ENCODE measurements around the gene HIPK4.
A peak's percentile ranks its signal among the peaks of the same experiment; 100 is the strongest.
"Not testable (repeated sequence)": the region's sequence is repeated elsewhere in the genome, so short reads cannot be mapped to it uniquely, and the experiment has no call there.

HIPK4 gene

DNA sequence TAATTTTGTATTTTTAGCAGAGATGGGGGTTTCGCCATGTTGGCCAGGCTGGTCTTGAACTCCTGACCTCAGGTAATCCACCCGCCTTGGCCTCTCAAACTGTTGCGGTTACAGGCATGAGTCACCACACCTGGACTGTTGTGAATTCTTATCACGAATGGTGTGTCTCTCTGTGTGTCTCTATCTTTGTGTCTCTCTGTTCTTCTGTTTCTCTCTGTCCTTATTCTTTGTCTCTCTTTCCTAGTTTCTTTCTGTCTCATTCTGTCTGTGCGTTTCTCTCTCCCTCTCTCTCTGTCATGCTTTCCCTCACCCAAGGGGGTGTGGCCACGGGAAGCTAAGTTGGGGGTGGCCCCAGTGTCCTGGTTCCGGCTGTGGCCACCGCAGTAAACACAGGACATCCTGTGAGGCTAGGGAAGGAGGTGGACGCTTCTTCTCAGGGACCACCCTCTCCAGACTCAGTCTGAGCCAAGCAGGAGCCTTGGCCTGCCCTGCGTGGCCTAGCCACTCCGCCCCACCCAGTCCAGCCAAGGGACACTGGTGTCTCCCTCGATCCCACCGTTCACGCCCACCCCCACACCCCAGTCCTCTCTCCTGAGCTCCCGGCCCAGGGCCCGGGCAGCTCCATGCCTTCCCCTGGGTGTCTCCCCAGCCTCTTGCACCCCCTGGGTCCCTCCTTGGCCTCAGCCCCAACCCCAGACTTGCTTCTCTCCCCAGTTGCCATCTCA lies 27.1 kb upstream of the HIPK4 start:
- peak; percentile 77 for DNase-seq

DNA sequence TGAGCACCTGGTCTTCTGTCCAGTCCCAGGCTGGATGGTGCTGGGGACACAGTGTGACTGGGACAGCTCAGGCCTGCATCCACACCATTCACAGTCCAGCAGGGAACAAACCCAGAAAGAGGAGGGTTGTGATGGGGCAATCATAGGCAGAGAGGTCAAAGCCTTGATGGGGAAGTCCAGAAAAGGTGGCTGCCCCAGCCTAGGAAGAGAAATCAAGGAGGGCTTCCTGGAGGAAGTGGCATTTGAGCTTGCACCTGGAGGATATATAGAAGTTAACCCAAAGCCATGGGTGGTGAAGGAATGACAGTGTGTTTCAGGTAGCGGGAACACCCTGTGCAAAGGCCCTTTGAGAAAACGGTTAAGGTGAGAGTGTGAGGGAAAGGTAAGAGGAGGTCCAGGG lies 25.8 kb upstream of the HIPK4 start:
- DNase-seq = no peak

DNA sequence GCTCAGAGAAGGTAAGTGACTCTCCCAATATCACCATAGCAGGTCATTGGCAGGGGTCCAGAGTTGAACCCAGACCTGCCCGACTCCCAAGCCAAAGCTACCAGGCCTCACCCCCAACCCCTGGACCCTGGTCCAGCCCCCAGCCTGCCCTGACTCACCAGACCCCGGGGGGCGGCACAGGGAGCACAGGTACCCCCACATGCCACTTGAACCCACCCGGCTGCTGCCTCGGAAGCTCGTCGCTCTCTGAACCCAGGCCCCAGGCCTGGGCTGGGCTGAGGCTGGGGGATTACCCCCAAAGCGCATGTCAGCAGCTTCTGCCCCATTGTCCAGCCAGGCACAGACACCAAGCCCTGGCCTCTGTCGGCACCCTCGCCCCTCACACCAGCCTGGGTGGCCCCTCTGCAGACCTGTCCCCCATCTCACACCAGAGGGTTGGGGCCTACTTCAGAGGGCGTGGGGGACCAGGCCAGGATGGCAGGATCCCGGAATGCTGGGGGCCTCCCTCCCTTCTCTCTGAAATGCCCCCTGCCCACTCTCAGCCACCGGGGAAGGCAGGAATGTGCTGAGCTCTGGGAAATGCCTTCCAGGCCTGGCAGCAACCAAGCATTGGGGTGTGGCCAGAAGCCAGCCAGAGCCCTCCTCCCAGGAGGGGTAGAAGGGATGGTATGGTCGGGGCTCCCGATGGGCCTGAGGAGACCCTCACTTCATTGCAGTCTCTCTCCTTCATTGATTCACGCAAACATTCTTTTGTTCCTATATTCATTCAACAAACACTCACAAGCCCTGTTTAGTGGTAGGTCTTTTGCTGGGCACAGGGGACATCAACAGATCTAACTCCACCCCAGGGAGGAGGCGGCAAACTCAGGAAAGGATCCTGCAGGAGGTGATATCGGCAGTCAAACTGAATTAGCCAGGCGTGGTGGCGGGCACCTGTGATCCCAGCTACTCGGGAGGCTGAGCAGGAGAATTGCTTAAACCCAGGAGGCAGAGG lies 24.9 kb upstream of the HIPK4 start:
- DNase-seq = no peak

DNA sequence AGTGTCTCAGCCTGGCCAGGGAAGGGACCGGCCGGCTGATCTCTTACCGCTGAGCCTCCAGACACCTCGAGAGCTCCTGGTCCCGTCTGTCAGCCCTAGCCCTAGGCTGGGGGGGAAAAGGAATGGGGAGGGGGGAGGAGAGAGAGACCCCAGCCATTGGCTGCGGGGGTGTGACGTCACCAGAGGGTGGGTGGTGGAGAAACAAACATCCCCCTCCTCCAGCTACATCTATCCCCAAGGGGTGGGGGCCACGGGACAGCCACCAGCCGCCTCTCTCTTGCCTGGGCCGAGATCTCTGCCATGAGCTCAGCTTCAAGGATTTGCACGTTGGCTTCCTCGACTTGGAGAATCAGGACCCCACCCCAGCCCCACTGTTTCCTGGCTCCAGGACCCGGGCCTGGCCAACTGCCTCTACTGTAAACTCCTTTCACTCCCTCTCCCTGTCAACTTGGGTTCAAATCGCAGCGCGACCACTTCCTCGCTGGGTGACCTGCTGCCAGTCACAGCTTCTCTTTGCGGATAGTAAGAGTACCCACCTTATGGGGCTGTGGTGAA lies 23.4 kb upstream of the HIPK4 start, which contains the start of gene PRX:
PRX (minus strand) TSS at position 88 of the 555 bp plus-strand sequence. CDS start 5,446 bp downstream, outside the sequence.
- DNase-seq = no peak

DNA sequence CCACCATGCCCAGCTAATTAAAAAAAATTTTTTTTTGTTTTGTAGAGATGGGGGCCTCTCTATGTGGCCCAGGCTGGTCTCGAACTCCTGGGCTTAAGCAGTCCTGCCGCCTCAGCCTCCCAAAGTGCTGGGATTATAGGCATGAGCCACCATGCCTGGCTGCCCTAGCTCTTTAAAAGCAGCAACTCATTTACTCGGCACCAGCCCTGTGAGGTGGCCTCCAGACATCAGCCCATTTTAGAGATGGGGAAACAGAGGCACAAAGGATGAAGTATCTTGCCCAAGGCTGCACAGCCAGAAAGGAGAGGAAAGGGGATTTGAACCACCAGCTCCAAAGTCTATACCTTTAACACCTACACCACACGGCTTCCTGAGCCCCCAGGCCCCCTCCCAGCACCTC lies 22.9 kb upstream of the HIPK4 start:
- DNase-seq = no peak

DNA sequence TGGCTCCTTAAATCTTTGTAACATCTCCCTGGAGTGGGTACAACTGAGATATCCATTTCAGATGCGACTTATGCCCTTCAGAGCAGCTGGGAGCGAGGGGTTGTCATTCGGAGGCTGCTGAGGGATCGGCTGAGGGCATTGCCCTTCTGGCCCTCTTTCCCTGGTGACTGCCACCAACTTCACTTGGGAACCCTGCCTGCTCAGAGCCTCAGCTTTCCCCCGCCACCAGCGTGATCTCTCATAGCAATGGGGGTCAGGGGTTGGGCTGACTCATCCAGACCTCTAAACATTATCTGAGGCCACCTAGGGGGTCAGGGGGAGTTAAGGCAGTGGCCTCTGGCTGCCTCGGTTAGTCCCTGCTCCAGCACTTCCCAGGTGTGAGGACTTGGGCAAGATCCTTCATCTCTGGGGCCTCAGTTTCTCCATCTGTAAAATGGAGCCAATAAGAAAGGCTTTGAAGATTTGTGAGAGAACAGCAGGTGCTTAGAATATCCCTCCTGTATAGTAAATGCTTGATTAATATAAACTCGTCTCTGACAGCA lies 22.0 kb upstream of the HIPK4 start:
- DNase-seq = no peak

DNA sequence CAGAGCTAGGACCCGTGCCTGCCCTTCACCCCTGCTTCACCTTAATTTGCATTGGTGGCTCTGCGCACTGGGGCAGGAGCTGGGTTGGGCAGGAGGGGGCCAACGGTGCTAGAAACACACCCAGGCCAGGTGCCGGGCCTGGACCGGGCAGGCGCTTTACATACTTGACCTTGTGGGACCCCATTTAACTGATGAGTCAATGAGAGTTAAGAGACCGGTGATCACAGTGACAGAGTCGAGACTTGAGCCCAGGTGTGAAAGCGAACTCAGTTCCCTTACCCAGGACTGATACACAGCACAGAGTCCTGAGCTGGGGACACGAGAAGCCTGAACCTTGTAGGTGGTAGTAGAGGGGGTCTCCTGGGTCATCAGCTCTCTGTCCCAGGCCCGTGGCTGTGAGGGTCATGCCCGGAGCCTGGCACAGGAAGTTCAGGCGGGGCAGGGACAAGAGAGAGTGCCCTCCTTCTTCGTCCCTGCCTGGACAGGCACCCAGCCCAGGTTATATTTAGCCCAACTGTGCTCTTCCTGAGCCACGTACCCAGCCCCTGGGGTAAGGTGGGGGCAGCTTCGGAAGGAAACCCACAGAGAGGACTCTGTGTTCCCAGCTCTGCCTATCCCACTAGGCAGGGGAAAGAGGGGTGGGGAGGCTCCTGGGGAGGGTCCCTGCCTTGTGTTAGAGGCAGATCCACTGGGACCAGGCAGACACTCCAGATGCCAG lies 21.3 kb upstream of the HIPK4 start:
- no peak for DNase-seq

DNA sequence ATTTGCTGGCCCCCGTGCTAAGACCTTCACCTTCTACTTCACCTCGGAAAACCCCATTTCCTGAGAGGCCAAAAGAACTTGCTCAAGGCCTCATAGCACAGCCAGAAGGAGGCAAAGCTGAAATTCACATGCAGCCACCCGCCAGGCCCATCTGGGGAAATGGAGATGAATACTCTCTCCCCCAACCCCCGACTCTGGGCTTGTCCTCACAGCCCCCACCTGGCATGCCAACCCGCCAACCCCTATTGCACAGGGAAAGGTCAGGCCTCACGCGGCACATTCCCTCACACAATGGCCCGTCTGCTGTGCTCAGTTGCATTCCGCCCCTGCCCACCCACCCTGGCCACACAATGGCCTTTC lies 20.0 kb upstream of the HIPK4 start:
- DNase-seq = no peak

DNA sequence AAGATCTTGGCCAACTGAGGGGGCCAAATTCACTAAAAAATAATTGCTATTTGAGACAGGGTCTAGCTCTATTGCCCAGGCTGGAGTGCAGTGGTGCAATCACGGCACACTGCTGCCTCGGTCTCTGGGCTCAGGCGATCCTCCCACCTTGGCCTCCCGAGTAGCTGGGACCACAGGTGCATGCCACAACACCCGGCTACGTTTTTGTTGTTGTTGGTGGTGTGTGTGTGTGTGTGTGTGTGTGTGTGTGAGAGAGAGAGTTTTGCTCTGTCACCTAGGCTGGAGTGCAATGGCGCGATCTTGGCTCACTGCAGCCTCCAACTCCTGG lies 18.6 kb upstream of the HIPK4 start:
- not testable (repeated sequence) for DNase-seq

DNA sequence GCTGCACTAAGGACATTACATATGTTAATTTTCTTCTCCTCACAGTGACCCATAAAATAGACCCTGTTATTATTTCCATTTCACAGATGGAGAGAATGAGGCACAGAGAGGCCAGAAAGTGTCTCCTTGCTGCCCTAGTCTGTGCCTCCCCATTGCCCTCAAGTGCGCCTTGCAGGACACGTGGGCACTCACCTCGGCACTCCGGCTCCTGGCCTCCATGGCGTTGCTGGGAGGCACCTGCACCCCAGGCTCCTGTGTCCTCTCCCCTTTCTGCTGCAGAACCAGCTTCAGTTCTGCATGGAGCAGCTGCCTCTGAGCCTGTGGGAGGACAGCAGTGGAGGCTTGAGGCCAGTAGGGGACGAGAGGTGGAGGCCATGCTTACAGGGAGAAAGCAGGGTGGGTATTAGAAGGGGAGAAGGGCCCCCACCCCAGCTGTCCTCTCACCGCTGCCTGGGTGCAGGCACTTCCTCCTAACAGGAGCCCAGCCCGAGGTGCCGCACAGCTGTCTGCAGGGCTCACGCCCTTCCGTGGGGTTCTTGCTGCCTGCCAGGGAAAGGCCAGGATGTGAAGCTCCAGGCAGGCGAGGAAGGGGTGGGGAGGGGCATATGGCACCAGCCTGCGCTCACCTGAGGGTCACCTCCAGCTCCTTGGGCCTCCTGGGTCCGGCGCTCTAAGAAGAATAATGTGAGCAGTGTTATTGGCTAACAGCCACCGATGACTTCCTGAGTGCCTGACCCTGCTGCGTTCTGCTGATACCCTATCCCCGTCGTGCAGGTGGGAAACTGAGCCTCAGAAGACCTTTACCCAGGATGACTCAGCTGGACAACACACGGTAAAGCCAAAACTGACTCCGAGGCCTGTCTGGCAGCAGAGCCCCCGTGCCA lies 18.0 kb upstream of the HIPK4 start:
- peak; percentile 72 for DNase-seq

DNA sequence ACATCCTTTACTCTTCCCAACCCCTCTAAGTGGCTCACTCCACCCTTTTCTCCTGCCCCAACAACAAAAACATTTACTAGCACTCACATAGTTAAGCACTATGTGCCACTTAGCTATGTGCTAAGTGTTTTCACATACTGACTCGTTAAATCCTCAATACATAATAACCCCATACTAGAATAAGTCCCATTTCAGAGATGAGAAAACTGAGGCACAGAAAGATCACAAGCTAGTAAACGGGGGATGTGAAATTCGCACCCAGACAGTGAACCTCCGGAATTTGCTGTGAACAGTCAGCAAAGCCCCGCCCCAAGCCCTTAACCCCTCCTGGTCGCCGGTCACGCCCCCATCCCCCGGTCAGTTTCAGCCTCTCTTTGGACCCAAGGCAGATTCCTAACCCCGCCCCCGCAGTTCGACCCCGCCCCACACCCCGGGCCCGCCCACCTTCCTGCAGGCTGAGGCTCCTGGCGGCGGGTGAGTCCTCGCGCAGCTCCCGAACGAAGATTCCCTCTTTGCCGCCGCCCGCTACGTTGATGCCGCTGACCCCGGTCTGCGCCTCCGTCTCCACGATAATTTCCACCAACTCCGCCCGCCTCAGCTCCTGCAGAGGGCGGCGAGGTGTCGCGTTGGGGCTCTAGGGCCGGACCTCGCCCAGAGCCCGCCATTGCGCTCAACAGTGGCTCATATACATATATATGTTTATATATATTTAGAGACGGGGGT lies 13.4 kb upstream of the HIPK4 start:
- DNase-seq = peak; percentile 78

DNA sequence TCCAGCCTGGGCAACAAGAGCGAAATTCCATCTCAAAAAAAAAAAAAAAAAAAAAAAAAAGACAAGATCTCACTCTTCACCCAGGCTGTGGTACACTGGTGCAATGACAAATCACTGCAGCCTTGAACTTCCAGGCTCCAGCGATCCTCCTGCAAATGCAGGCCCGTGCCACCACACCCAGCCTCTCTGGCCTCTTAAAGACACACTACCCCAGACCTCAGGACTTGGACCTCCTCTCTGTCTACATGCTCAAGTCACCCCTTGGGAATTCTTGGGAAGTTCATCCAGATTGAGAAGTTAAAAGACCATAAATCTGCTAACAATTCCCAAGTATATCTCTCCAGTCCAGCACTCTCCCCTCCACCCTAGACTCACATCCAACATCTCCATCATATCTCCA lies 10.6 kb upstream of the HIPK4 start:
- no peak for DNase-seq

DNA sequence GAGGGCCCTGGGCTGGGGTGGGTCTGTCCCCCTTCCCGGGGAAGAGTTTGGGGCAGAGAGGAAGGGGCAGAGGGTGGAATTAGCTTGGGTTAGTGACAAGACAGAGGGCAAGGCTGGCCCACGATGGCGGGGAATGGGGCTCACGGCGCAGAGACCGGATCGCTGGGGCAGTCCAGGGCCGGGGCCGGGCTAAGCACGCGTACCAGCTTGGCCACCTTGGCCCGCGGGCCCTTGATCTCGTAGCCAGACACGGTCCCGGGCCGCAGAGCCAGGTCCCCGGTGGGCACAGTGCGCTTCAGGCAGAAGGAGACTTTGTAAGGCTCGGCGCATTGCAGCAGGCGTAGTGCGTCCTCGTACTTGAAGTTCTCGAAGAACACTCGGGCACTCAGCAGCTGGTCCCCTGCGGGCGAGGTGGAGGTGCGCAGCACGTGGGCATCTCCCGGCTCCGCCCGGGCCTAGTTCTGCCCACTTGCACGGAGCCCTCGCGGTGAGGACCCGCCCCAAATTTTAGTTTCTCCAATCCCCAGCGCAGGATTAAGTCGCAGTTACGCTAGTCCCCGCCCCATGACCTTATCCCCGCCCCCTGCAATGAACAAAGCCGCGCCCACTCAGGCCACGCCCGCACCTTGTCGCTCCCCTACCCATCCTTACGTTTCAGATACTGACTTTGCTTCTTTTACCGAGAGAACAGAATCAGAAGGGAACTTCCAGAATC lies 8.6 kb upstream of the HIPK4 start:
- DNase-seq = peak; percentile 66

DNA sequence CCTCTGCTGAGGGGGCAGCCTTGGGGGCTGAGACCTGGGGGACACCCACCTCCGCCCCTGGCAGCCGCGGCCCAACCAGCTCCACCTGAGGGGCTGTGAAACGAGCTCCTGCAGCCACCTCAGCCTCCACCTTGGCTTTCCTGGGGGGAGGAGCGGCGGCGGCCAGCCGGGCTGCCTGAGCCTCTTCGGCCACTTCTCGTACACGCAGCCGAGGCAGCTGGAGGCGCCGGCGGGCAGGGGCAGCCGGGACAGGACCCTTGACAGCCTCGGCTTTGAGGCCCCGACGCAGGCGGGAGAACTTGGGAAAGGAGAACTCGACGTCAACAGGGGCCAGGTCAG lies 7.6 kb upstream of the HIPK4 start:
- no peak for DNase-seq

DNA sequence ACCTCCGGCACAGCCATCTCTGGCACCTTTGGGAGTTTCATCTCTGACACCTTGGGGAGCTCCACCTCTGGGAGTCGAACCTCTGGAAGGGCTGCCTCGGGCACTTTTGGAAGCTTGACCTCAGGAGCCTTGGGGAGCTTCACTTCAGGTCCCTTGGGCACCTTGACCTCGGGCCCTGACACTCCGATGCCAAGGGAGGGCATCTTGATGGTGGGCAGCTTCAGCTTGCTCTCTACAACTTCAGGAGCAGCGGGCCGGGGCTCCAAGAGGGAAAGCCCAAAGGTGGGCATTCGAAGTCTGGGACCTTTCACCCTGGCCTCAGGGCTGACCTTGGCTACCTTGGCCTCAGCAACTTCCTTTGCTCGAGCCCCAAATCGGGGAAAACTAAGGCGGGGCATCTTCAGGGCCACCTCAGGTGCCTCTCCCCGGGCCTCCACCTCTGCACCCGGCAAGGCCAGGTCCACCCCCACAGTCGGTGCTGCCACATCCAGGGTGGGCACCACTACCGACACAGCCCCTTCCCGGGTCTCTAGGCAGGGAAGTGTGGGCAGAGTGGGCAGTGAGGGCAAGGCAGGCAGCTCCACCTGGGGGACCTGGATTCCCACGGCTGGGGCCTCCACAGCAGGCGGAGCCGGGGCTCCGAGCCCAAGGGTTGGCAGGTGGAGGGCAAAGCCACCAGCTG lies 7.0 kb upstream of the HIPK4 start:
- no peak for DNase-seq

DNA sequence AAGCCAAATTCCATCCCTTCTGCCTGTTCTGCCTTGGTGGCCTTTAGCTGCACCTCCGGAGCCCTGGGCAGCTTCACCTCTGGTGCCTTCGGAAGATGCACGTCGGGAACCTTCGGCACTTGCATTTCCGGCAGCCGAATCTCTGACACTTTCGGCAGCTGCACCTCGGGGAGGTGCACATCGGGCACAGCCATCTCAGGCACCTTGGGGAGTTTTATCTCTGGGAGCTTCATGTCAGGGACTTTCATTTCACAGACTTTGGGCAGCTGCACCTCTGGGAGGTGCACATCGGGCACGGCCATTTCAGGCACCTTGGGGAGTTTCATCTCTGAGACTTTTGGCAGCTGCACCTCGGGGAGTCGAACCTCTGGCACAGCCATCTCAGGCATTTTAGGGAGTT lies 6.0 kb upstream of the HIPK4 start:
- DNase-seq = no peak

DNA sequence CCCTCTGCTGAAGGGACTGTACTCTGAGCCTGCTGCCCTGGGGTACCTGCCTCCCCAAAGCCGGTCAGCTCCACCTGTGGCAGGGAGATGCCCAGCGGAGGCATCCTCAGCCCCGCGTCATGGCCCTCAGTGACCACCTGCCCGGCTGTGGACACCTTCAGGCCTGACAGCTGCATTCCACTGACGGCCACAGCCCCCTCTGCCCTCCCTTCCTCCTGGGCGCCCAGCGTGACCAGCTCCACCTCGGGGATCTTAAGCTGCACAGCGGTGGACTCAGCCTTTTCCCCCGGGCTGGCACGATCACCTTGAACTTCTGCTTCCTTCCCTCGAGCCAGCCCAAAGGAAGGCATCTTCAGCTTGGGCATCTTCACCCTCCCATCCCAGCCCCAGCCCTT lies 4.8 kb upstream of the HIPK4 start:
- no peak for DNase-seq

DNA sequence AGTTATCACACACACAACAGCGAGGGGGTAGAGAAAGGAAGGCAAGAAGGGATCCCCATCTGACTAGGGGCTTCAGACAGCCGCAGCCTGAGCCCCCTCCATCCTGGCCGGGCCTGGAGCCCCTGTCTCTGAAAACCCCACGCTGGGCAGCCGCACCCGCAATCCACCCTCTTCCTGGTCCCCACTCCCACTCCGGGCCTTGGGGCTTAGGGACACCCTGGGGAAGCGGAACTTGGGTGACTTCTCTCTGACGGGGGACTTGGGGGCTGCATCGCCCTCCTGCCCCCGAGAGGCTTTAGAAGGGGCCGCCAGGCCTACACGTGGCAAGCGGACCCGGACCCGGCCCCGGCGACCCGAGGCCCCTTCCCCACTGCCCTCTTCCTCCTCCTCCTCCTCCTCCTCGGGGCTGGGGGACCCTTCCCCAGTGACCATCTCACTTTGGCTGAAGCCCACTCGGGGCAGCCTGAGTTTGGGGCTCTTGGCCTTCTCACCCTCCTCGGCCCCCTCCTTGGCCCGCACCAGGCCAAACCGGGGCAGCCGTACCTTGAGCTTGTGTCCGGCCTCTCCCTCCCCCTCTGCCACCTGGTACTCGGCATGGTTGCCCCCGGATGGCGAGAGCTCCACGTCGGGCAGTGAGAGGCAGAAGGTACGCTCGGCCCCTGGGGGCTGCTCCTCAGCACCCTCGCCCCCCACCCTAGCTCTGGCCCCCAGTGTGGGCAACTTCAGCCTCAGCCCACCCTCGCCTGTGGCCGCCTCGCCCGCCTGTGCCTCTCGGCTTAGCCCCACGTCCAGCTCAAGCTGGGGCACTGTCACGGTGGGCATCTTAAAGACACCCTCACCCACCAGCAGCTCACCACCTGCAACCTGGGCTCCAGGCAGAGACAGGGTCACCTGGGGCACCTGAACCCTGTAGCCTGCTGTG lies 4.2 kb upstream of the HIPK4 start:
- no peak for DNase-seq

Measured in hematopoietic multipotent progenitor cell treated with erythropoietin and hydrocortisone succinate and interleukin-3 and kit ligand, for 8 days (in vitro differentiated cells).